Caco-2 (cell line): Measurements from ENCODE around the gene HERC2. TPM values are rescaled to one million over a fixed set of nuclear protein-coding genes. Genes with fewer than 3 reads are reported as not detected.

Experiments used
- BruUV-seq: library from RNA; stranded (reverse); fragments of 400-500 nt; replicated peaks from 2 replicates; lab custom pipeline; 2021; lab: Mats Ljungman, UMichigan
- CTCF ChIA-PET: fragments of 300-600 bp; sonication (Branson Sonifier 250); formaldehyde crosslinking; loops from one replicate; lab custom pipeline; 2022; ENCODE audit warnings: antibody characterized with exemption; lab: Charles Lee
- POLR2A ChIA-PET: fragments of 300-600 bp; sonication (Branson Sonifier 250); formaldehyde crosslinking; loops from one replicate; lab custom pipeline; 2022; ENCODE audit warnings: antibody characterized with exemption; lab: Charles Lee
- DNase-seq, 2 experiments: peaks; one replicate each; pipeline versions ENCODE4 v3.0.0 to v3.0.0-alpha.2; 2020 to 2022
- H3K27me3 ChIP-seq: replicated peaks from 2 replicates; pipeline ENCODE4 v1.6.0; 2011; ENCODE audit warnings: low read length; ENCODE audit not compliant: control insufficient read depth, insufficient read depth
- H3K36me3 ChIP-seq: 2 replicates; pipeline ENCODE4 v1.5.1; 2011; ENCODE audit warnings: low read length; ENCODE audit not compliant: control insufficient read depth, insufficient read depth
- H3K4me1 ChIP-seq: fragments of 250-450 bp; sonication (Bioruptor Pico); 2 replicates; pipeline ENCODE4 v1.5.1; 2020; ENCODE audit warnings: mild to moderate bottlenecking
- H3K4me3 ChIP-seq: 2 replicates; pipeline ENCODE4 v1.5.1; 2011; ENCODE audit warnings: low read depth, mild to moderate bottlenecking, control low read depth, low read length
- H3K9me3 ChIP-seq: fragments of 250-450 bp; sonication (Bioruptor Pico); 2 replicates; pipeline ENCODE4 v1.5.1; 2020; ENCODE audit warnings: mild to moderate bottlenecking, moderate library complexity
- H3K27ac Mint-ChIP-seq: one replicate; pipeline ENCODE4 v1.8.0; 2022; ENCODE audit warnings: mixed read lengths; ENCODE audit not compliant: unreplicated experiment
- H3K27me3 Mint-ChIP-seq: one replicate; pipeline ENCODE4 v1.8.0; 2022; ENCODE audit warnings: mixed read lengths; ENCODE audit not compliant: insufficient read depth, unreplicated experiment
- H3K36me3 Mint-ChIP-seq: one replicate; pipeline ENCODE4 v1.8.0; 2022; ENCODE audit warnings: mild to moderate bottlenecking, mixed read lengths; ENCODE audit not compliant: insufficient read depth, unreplicated experiment
- H3K4me1 Mint-ChIP-seq: one replicate; pipeline ENCODE4 v1.8.0; 2022; ENCODE audit warnings: low read depth, mixed read lengths; ENCODE audit not compliant: unreplicated experiment
- H3K4me3 Mint-ChIP-seq: one replicate; pipeline ENCODE4 v1.8.0; 2022; ENCODE audit warnings: mild to moderate bottlenecking, moderate library complexity, mixed read lengths; ENCODE audit not compliant: unreplicated experiment
- H3K9me3 Mint-ChIP-seq: one replicate; pipeline ENCODE4 v1.8.0; 2022; ENCODE audit warnings: mixed read lengths; ENCODE audit not compliant: unreplicated experiment
- intact Hi-C: fragments of 100-400 bp; cut with micrococcal nuclease; formaldehyde crosslinking; loops from one replicate; pipeline ENCODE4 v1.10.0; 2022; ENCODE audit not compliant: unreplicated experiment
- total RNA-seq: library from RNA; stranded (reverse); gene quantifications from 2 replicates; pipeline ENCODE4 v1.2.3, GENCODE V29; 2022
- TF ChIP-seq, protein P1 (sequence below), 2 experiments: fragments of 200-600 bp in 1 of 2; IDR thresholded peaks; 1 replicate in 1 of 2; 2 replicates in 1 of 2; pipeline versions ENCODE4 v1.5.1 to v1.8.0; 2011 to 2022; ENCODE audit warnings: antibody characterized with exemption in 1 of 2, control low read depth in 1 of 2, inconsistent platforms in 1 of 2, low read depth in 1 of 2, low read length in 1 of 2, mild to moderate bottlenecking in 1 of 2, moderate library complexity in 1 of 2; ENCODE audit not compliant: insufficient read depth in 1 of 2, severe bottlenecking in 1 of 2, unreplicated experiment in 1 of 2

The HERC2 gene
- total RNA-seq, 1 experiment from 2014 or later: 76.9 TPM

GRCh38 chr15:28130651-28131050, 191.3 kb downstream of the HERC2 start:
- ChIA-PET POLR2A (no interaction called here), CTCF (no interaction called here)
- Mint-ChIP-seq H3K9me3 (no peaks in the 10 kb centered on the region), H3K4me3 (no peak overlapping the region), H3K4me1 (no peaks in the 10 kb centered on the region), H3K27me3 (no peaks in the 10 kb centered on the region), H3K36me3 (peaks cover 42% of the 10 kb centered on the region), H3K27ac (no peak overlapping the region)
- Histone ChIP-seq H3K27me3 (no peaks in the 10 kb centered on the region), H3K9me3 (no peaks in the 10 kb centered on the region), H3K4me3 (no peak overlapping the region), H3K36me3 (peaks cover 4% of the 10 kb centered on the region), H3K4me1 (no peaks in the 10 kb centered on the region)
- TF ChIP-seq, protein P1, sequence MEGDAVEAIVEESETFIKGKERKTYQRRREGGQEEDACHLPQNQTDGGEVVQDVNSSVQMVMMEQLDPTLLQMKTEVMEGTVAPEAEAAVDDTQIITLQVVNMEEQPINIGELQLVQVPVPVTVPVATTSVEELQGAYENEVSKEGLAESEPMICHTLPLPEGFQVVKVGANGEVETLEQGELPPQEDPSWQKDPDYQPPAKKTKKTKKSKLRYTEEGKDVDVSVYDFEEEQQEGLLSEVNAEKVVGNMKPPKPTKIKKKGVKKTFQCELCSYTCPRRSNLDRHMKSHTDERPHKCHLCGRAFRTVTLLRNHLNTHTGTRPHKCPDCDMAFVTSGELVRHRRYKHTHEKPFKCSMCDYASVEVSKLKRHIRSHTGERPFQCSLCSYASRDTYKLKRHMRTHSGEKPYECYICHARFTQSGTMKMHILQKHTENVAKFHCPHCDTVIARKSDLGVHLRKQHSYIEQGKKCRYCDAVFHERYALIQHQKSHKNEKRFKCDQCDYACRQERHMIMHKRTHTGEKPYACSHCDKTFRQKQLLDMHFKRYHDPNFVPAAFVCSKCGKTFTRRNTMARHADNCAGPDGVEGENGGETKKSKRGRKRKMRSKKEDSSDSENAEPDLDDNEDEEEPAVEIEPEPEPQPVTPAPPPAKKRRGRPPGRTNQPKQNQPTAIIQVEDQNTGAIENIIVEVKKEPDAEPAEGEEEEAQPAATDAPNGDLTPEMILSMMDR (IDR thresholded peaks at IDR 0.05; ENCODE audit: insufficient read depth in 1 of 2, low read depth in 1 of 2, low read length in 1 of 2, severe bottlenecking in 1 of 2, unreplicated experiment in 1 of 2): no peak
- intact Hi-C loops: no loop called here
- DNase-seq: no peak
- no TSS peak for BruUV-seq

GRCh38 chr15:28129231-28129848, 192.6 kb downstream of the HERC2 start:
- H3K27ac Mint-ChIP-seq: no peak overlapping the region
- H3K4me1 Mint-ChIP-seq: no peaks in the 10 kb centered on the region
- H3K9me3 ChIP-seq: no peaks in the 10 kb centered on the region
- H3K27me3 Mint-ChIP-seq: no peaks in the 10 kb centered on the region
- H3K27me3 ChIP-seq: no peaks in the 10 kb centered on the region
- TF ChIP-seq, protein P1 (IDR thresholded peaks at IDR 0.05; ENCODE audit: insufficient read depth in 1 of 2, low read depth in 1 of 2, low read length in 1 of 2, severe bottlenecking in 1 of 2, unreplicated experiment in 1 of 2): no peak
- no peak for DNase-seq
- no TSS peak for BruUV-seq
- H3K4me1 ChIP-seq: no peaks in the 10 kb centered on the region
- H3K9me3 Mint-ChIP-seq: no peaks in the 10 kb centered on the region
- peaks cover 3% of the 10 kb centered on the region; the same call in 1 of the 2 replicates for H3K36me3 ChIP-seq
- no peak overlapping the region for H3K4me3 ChIP-seq
- peaks cover 30% of the 10 kb centered on the region for H3K36me3 Mint-ChIP-seq
- ChIA-PET CTCF (no interaction called here), POLR2A (no interaction called here)
- H3K4me3 Mint-ChIP-seq: no peak overlapping the region
- intact Hi-C loops: no loop called here

DNA sequence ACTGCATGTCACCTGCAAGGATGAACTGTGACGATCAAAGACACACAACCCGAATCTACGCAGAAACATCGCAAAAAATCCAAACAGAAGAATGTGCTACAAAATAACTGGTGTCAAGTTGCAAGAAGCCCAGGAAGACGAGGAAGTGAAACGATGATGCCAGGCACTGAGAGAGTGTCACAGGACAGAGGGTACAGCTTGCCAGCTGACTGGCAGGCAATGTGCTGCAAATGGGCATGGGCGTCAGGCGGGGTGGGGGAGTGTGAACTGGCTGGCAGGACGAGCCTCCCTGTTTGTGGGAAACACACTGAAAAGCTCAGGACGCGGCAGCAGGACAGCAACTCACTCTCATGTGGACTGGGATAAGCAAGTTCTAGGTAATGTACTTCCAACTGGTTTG, 193.9 kb downstream of the HERC2 start:
- Mint-ChIP-seq H3K9me3 (no peaks in the 10 kb centered on the region), H3K4me3 (no peak overlapping the region), H3K27me3 (no peaks in the 10 kb centered on the region), H3K36me3 (peaks cover 40% of the 10 kb centered on the region), H3K27ac (no peak overlapping the region), H3K4me1 (peaks cover 8% of the 10 kb centered on the region)
- TF ChIP-seq, protein P1 (IDR thresholded peaks at IDR 0.05; ENCODE audit: insufficient read depth in 1 of 2, low read depth in 1 of 2, low read length in 1 of 2, severe bottlenecking in 1 of 2, unreplicated experiment in 1 of 2): no peak
- Histone ChIP-seq H3K36me3 (peaks cover 2% of the 10 kb centered on the region; the same call in 1 of the 2 replicates), H3K4me1 (no peaks in the 10 kb centered on the region), H3K4me3 (no peak overlapping the region), H3K27me3 (no peaks in the 10 kb centered on the region), H3K9me3 (no peaks in the 10 kb centered on the region)
- DNase-seq: no peak
- BruUV-seq: no TSS peak
- ChIA-PET POLR2A (no interaction called here), CTCF (no interaction called here)
- intact Hi-C loops: no loop called here
